ENCODE measurements around the gene KPNB1.

DNA sequence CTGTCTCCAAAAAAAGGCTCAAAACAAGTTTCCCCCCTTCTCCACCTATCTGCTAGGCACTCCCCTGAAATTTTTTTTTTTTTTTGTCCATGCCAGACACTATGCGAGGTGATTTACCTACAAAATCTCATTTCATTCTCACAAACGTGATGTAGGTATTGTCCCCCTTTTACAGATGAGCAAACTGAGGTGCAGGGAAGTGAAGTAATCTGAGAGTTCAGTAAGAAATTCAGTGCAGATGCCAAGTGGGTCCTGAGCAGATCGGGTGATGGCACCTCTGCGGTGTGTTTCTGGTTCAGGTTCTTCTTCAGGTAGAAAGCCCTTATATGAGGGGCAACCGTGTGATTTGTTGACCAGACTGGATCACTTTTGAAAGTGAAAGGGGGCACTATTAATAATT lies 54.0 kb downstream of the KPNB1 start:
- TF ChIP-seq EZH2 (IDR thresholded peaks at IDR 0.05; ENCODE audit: borderline replicate concordance, low read depth, low read length, severe bottlenecking): no peak
- TF ChIP-seq, protein P1, sequence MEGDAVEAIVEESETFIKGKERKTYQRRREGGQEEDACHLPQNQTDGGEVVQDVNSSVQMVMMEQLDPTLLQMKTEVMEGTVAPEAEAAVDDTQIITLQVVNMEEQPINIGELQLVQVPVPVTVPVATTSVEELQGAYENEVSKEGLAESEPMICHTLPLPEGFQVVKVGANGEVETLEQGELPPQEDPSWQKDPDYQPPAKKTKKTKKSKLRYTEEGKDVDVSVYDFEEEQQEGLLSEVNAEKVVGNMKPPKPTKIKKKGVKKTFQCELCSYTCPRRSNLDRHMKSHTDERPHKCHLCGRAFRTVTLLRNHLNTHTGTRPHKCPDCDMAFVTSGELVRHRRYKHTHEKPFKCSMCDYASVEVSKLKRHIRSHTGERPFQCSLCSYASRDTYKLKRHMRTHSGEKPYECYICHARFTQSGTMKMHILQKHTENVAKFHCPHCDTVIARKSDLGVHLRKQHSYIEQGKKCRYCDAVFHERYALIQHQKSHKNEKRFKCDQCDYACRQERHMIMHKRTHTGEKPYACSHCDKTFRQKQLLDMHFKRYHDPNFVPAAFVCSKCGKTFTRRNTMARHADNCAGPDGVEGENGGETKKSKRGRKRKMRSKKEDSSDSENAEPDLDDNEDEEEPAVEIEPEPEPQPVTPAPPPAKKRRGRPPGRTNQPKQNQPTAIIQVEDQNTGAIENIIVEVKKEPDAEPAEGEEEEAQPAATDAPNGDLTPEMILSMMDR (IDR thresholded peaks at IDR 0.05; ENCODE audit: borderline replicate concordance, extremely low read depth, low read length, poor library complexity, severe bottlenecking): no peak
